Mesodermal cell (in vitro differentiated cells): ENCODE measurements around the gene PRKAA1.
"Not testable (repeated sequence)": the region's sequence is repeated elsewhere in the genome, so short reads cannot be mapped to it uniquely, and the experiment has no call there.

Source experiments
- H3K27ac ChIP-seq: 2 replicates; pipeline ENCODE4 v1.7.0; 2013; ENCODE audit warnings: mild to moderate bottlenecking, low read depth, low read length, moderate library complexity; ENCODE audit not compliant: severe bottlenecking
- H3K36me3 ChIP-seq: 2 replicates; pipeline ENCODE4 v1.7.1; 2013; ENCODE audit warnings: mild to moderate bottlenecking, low read length, moderate library complexity; ENCODE audit not compliant: control insufficient read depth, insufficient read depth
- H3K4me1 ChIP-seq: one replicate; pipeline ENCODE4 v1.7.1; 2013; ENCODE audit warnings: mild to moderate bottlenecking, low read length; ENCODE audit not compliant: insufficient read depth, control insufficient read depth, poor library complexity, severe bottlenecking
- H3K4me3 ChIP-seq: 2 replicates; pipeline ENCODE4 v1.7.0; 2013; ENCODE audit warnings: low read length, control low read depth, mild to moderate bottlenecking; ENCODE audit not compliant: insufficient read depth, poor library complexity, severe bottlenecking; ENCODE audit errors: extremely low read depth
- H3K9me3 ChIP-seq: 2 replicates; pipeline ENCODE4 v1.7.1; 2013; ENCODE audit warnings: mild to moderate bottlenecking, low read length, moderate library complexity; ENCODE audit not compliant: control insufficient read depth
- WGBS, 2 experiments: methylation state at CpG; one replicate each; pipeline ENCODE4 v1.1.5; 2013; ENCODE audit warnings: missing lambda C conversion rate in 2 of 2; ENCODE audit not compliant: insufficient coverage in 2 of 2; 5-methylcytosine and 5-hydroxymethylcytosine counted together

PRKAA1 gene

DNA sequence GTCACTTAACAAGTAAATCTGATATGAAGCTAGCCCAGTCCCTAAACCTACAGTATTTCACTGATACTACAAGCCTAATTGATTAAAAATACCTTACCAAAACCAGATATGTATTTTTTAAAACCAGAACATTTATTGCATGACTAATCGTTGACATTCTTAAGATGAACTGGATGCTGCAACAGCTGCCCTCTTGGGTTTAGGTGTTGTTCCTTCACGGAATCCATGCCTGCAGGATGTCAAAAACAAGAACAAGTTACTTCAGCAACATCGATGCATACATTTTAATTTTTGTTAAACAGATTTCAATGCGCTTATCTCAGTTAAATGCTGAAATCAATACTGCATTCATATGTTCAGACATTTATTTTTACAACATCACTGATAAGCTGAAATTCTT lies 34.2 kb upstream of the PRKAA1 start:
- H3K27ac ChIP-seq, result no peak overlapping the region
- H3K4me1 ChIP-seq, result peaks cover 26% of the 10 kb centered on the region
- WGBS, 2 experiments, result 92 to 95% methylated on average over 4 of the region's 4 CpGs
- no peaks in the 10 kb centered on the region for H3K9me3 ChIP-seq
- peak overlapping the region; percentile 91 for H3K4me3 ChIP-seq
- H3K36me3 ChIP-seq, result peaks cover 71% of the 10 kb centered on the region

DNA sequence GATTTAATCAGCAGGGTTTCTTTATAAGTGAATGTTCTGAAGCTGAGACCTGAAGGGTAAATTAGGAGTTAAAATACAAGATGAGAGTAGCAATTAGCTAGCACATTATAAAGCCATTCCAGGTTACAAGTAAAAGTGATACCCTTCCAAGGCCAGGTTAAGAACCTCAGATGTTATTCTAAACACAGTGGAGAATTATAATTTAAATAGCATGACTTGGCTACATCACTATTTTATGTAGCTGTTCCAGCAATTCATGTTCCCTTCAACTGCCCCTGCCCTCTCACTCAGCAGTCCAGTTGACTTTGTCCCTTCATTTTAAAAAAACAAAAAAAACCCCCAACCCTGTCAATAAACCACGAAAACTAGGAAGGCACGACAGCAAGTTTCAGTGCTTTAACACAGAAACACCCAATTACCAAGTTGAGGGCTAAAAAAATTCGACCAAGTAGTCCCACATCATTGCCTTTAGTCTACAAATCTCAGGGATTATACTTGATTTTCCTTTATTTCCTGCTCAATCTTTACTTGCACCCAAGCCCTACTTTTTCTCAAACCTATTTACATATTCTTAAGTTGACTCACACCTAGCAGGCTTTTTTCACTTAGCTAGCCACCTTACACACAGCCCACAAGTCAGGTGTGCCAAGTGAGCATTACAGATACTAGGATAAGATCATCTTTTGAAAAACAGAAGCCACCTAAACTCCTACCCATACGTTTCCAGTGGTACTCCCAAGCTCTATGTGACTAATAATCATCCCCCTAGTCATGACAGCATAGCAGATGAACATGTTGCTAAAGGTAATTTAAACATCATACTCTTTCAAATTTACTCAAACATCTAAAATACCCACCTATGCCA lies 33.4 kb upstream of the PRKAA1 start:
- H3K9me3 ChIP-seq, result no peaks in the 10 kb centered on the region
- peaks cover 26% of the 10 kb centered on the region for H3K4me1 ChIP-seq
- H3K27ac ChIP-seq, result peak overlapping the region; percentile 32
- WGBS, 2 experiments, result 94 to 100% methylated on average over 1 to 3 of the region's 4 CpGs
- H3K36me3 ChIP-seq, result peaks cover 79% of the 10 kb centered on the region
- H3K4me3 ChIP-seq, result no peak overlapping the region

DNA sequence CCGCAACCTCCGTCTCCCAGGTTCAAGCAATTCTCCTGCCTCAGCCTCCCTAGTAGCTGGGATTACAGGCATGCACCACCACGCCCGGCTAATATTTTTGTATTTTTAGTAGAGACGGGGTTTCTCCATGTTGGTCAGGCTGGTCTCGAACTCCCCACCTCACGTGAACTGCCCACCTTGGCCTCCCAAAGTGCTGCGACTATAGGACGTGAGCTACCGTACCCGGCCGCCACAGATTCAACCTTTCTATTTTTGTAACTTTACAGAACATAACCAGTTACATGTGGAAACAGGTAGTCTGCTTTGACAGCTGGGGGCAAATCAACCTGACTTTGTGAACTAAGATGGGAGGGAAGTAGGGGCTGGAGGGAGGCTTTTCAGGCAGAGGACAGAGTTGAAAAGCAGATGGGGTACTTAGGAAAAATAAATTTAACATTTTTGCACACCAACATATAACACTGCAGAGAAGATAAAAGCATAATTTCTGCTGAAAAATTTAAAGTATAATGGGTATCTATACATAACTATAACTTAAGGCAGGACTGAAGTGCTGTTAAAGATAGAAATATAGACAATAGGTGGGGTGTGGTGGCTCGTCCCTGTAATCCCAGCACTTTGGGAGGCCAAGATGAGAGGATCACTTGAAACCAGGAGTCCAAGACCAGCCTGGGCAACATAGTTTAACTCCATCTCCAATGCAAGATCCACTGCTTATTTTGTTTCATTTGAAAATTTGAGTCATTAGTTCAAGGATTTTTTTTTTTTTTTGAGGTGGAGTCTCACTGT lies 31.8 kb upstream of the PRKAA1 start:
- Histone ChIP-seq H3K4me3 (no peak overlapping the region), H3K4me1 (peaks cover 22% of the 10 kb centered on the region), H3K27ac (no peak overlapping the region), H3K36me3 (peaks cover 95% of the 10 kb centered on the region), H3K9me3 (no peaks in the 10 kb centered on the region)
- 83 to 93% methylated on average over 6 to 7 of the region's 13 CpGs for WGBS, 2 experiments

DNA sequence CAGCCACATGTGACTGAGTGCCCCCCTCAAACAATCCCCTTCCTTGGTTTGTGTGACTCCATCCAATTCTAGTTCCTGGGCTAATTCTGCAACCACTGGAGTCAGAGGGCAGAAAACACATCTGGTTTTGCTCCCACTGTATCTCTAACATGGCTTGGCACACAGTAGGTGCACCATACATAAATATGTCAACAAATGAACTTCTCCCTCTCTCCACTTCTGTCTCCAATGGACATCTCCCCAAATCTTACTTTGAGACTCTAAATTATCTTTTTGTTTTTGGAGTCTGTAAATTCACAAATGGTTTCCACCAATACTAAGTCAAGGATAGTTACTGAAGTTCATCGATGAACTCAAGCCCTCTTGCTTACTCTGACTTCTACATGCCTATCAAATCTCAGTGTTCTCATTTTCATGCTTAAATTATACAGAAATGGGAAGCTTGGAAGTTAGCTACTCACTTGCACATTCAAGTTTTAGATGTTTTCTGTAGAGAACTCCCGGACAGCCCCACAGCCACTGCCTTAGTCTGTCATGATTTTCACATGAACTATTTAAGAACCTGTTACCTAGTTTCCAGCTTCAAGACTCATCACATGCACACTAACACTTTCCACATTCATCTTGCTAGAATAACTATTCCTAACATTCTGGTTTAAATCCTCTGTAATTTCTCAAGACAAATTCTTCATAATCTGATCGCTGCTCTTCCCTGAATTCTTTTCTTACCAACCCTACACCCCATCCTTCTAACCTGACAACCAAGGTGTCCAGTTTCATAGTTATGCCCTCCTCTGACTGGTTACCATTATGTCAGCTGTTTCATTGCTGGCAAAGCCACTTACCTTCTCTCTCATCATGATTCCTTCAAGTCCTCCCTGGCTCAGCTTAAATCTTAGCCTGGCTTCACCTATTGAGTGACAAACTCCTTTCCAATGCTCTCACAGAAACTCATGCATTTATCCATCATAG lies 30.8 kb upstream of the PRKAA1 start:
- 96 to 100% methylated on average over 2 to 3 of the region's 3 CpGs for WGBS, 2 experiments
- Histone ChIP-seq H3K4me3 (no peak overlapping the region), H3K36me3 (peaks cover 91% of the 10 kb centered on the region), H3K9me3 (no peaks in the 10 kb centered on the region), H3K4me1 (peaks cover 22% of the 10 kb centered on the region), H3K27ac (peak overlapping the region; percentile 29)

DNA sequence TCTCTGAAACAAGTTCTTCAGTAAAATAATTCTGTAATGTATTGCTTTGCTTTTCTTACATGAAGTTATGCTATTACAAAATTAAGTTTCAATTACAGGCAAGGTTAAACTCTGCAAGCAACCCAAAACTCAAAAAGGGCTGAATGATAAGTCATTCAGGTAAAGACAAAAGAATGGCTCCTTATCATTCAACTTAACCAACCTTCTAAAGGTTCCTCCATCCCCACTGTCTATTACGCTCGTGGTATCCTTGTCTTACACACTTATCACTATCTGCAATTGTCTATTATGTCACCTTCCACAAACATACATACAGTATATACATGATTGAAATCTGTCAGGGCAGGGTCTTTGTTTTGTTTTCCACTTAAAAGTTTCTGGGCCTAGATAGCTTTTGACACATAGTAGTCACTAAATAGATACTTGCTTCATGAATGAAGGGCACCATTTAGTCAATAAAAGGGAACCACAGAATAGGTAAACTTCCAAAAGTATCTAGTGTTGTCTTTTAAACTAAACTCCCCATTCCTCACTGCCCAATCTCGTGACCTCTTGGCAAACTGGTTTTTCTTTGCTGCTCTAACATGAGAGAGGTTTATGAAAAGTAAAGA lies 30.0 kb upstream of the PRKAA1 start:
- WGBS, 2 experiments, result 100% methylated on average over 1 to 2 of the region's 3 CpGs
- Histone ChIP-seq H3K4me3 (no peak overlapping the region), H3K4me1 (peaks cover 22% of the 10 kb centered on the region), H3K36me3 (peaks cover 83% of the 10 kb centered on the region), H3K27ac (no peak overlapping the region), H3K9me3 (no peaks in the 10 kb centered on the region)

DNA sequence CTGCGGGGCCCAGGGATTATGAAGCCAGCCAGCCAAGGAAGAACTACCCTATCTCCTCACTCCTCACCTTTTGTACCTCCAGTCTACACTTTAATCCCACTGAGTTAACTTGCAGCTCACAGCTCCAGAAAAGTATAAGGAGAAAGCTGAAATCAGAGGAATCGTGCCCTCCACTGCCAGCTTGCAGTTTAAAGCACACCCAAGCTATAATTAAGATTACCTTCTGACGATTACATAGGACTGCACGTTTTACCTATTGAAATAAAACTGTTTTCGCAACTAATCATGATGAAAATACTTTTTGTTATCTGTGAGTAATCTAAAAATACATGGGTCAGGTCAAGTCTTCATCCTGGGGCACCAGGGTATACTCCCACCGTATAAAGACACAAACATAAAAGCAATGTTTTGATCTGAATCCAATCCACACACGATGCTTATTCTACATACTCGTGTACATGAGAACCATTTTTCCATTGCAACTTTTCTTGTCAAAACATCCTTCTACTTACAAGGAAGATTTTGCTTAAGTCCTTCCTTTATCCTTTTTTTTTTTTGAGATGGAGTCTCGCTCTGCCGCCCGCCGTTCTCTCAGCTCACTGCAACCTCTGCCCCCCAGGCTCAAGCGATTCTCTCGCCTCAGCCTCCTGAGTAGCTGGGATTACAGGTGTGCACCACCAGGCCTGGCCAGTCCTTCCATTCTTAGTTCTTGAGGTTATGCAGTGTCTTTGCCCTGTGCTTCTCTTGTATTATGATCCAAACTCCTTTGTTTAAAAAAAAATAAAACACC lies 29.2 kb upstream of the PRKAA1 start:
- Histone ChIP-seq H3K27ac (peak overlapping the region; percentile 33), H3K36me3 (peaks cover 75% of the 10 kb centered on the region)
- WGBS, 2 experiments, result 90 to 100% methylated on average over 6 to 11 of the region's 14 CpGs

DNA sequence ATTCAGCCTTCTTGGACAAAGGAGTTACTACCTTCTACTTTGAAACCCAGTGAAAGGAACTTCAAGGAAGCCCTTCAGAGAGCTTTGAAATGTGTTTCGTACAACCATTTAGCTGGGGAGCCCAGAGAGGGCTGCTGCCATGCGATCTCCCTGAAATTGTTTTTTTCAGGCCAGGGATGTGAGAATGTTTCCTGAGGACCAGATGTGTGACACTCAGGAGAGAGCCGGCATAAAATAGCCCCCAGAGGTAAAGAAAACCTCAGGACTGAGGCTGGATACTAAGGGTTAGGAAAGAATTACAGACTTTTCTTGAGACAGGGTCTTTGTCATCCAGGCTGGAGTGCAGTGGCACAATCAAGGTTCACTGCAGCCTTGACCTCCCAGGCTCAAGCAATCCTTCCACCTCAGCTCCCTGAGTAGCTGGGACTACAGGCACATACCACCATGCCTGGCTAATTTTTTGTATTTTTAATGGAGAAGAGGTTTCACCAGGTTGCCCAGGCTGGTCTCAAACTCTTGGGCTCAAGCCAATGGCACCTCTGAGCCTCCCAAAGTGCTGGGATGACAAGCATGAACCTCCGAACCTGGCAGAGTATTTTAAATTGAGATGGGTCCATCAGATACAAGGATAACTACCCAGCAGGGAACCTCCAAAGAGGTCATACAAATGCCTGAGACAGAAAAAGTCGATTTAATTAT lies 28.5 kb upstream of the PRKAA1 start:
- Histone ChIP-seq H3K9me3 (no peaks in the 10 kb centered on the region), H3K27ac (peak overlapping the region; percentile 33), H3K4me3 (no peak overlapping the region), H3K4me1 (peaks cover 9% of the 10 kb centered on the region), H3K36me3 (peaks cover 68% of the 10 kb centered on the region)
- WGBS, 2 experiments, result 95 to 100% methylated on average over 4 of the region's 5 CpGs

More for the DNA sequence above, 29.2 kb upstream of the PRKAA1 start:
- Histone ChIP-seq H3K9me3 (no peaks in the 10 kb centered on the region), H3K4me1 (peaks cover 15% of the 10 kb centered on the region), H3K4me3 (no peak overlapping the region)

DNA sequence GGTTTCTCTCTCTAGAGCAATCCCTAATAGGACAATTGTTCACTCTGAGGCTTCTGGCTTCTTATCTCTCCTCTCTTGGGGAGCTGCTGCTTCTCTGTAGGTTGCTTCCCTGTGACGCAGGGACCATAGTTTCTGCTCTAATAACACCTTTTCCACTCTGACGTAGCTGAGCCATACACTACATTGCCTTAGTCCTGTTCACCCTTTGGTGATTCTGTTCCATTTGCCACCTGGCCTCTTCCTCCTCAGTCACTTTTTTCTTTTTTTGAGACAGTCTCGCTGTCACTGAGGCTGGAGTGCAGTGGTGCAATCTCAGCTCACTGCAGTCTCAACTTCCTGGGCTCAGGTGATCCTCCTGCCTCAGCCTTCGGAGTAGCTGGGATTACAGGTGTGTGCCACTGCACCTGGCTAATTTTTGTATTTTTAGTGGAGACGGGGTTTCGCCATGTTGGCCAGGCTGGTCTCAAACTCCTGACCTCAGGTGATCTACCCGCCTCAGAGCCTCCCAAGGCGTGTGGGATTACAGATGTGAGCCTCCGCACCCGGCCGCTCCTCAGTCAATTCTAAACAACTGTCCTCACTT lies 27.4 kb upstream of the PRKAA1 start:
- not testable (repeated sequence) for H3K4me3 ChIP-seq, H3K4me1 ChIP-seq, H3K9me3 ChIP-seq, H3K27ac ChIP-seq
- WGBS, 2 experiments, result 94 to 95% methylated on average over 9 to 11 of the region's 11 CpGs
- peaks cover 57% of the 10 kb centered on the region for H3K36me3 ChIP-seq

DNA sequence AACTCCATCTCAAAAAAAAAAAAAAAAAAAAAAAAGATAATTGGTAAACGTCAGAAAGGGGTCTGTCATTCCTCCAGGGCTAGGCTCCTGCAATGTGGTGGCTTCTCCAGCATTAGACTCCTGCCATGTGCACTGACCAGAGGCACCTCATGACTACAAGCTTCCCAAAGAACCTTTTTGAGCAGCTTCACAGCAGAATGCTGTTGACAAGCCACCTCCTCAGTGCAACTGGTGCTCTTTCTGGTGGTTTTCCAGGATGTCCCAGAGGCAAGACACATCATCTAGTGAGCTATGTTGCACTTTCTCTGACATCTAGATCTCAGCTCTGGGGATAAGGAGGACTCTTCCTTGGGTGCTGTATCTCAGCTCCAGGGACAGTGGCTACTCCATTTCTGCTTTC lies 25.3 kb upstream of the PRKAA1 start:
- H3K27ac ChIP-seq, result no peak overlapping the region
- no peak overlapping the region for H3K4me3 ChIP-seq
- no peaks in the 10 kb centered on the region for H3K9me3 ChIP-seq
- H3K4me1 ChIP-seq, result no peaks in the 10 kb centered on the region
- 50 to 57% methylated on average over 1 of the region's 1 CpG for WGBS, 2 experiments
- peaks cover 36% of the 10 kb centered on the region for H3K36me3 ChIP-seq
